ENCODE measurements around the gene SMG9.

GRCh38 chr19:43713208-43713607 is 41.6 kb downstream of the SMG9 start:
- TF ChIP-seq POLR2A (IDR thresholded peaks at IDR 0.05), result no peak
- no peak for TF ChIP-seq CTCF (IDR thresholded peaks at IDR 0.05)

Data from esophagus squamous epithelium (tissue), 4 donors.